Breast epithelium (tissue), 3 donors: ENCODE measurements around the gene TAS2R42.

Experiments used
- CTCF ChIP-seq, 3 donors: fragments of 450-650 bp; IDR thresholded peaks; one replicate each; pipeline ENCODE4 v1.5.1; 2016 to 2017; ENCODE audit warnings: antibody characterized with exemption in 3 of 3, mild to moderate bottlenecking in 3 of 3, moderate library complexity in 3 of 3
- POLR2A ChIP-seq: fragments of 450-650 bp; IDR thresholded peaks from one replicate; pipeline ENCODE4 v1.6.1; 2016; ENCODE audit warnings: antibody characterized with exemption, mild to moderate bottlenecking, moderate library complexity
- POLR2AphosphoS5 ChIP-seq, 3 donors: sonication (generic); formaldehyde crosslinking; IDR thresholded peaks; one replicate each; pipeline ENCODE4 v1.6.1; 2017; ENCODE audit warnings: antibody characterized with exemption in 3 of 3

DNA sequence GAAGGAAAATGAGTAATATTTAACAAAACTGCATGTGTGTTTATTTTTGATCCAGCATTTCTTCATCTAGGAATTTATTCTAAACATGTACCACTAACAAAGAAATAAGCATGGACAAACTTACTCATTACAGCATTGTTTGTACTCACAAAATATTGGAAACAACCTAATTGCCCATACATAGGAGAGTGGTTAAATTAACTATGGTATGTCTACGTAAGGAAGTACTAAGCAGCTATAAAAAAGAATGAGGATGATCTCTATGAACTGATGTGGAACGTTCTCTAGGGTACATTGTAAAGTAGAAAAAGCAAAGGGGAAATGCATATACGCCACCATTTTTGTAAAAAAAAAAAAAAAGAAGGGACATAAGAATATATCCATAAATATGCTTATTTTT is 17.4 kb upstream of the TAS2R42 start:
- TF ChIP-seq CTCF (IDR thresholded peaks at IDR 0.05) (no peak), POLR2A (no peak), POLR2AphosphoS5 (IDR thresholded peaks at IDR 0.05) (no peak)
